HepG2 (cell line): ENCODE data around the gene FXYD4. TPM values are rescaled to one million over a fixed set of nuclear protein-coding genes. Genes with fewer than 3 reads are reported as not detected.

Source experiments
- AKNA ChIP-seq: sonication (generic); formaldehyde crosslinking; IDR thresholded peaks from 2 replicates; pipeline ENCODE4 v1.4.0; 2020; ENCODE audit warnings: missing genetic modification reagents, borderline replicate concordance
- ATF5 ChIP-seq: sonication (generic); formaldehyde crosslinking; IDR thresholded peaks from 2 replicates; pipeline ENCODE4 v1.4.0; 2020; ENCODE audit warnings: mild to moderate bottlenecking, low read depth, missing genetic modification reagents
- DZIP1 ChIP-seq: sonication (generic); formaldehyde crosslinking; IDR thresholded peaks from 2 replicates; pipeline ENCODE4 v1.5.0; 2020; ENCODE audit warnings: mild to moderate bottlenecking, missing genetic modification reagents
- FOSL1 ChIP-seq: sonication (generic); formaldehyde crosslinking; IDR thresholded peaks from 2 replicates; pipeline ENCODE4 v1.9.0; 2021; ENCODE audit warnings: missing genetic modification reagents, borderline replicate concordance
- MAFF ChIP-seq: IDR thresholded peaks from 2 replicates; pipeline ENCODE4 v1.6.1; 2011; ENCODE audit warnings: low read depth, low read length, improper control_type of control experiment
- MED1 ChIP-seq: sonication (generic); formaldehyde crosslinking; IDR thresholded peaks from 2 replicates; pipeline ENCODE4 v1.4.0; 2020; ENCODE audit warnings: missing genetic modification reagents
- MTF2 ChIP-seq: sonication (generic); formaldehyde crosslinking; IDR thresholded peaks from 2 replicates; pipeline ENCODE4 v1.5.0; 2020; ENCODE audit warnings: missing genetic modification reagents, borderline replicate concordance
- PBX3 ChIP-seq: sonication (generic); formaldehyde crosslinking; IDR thresholded peaks from 2 replicates; pipeline ENCODE4 v1.8.1; 2023; ENCODE audit warnings: missing genetic modification reagents, inconsistent platforms, borderline replicate concordance
- RARG ChIP-seq: sonication (generic); formaldehyde crosslinking; IDR thresholded peaks from 2 replicates; pipeline ENCODE4 v1.4.0; 2020; ENCODE audit warnings: low read depth, mild to moderate bottlenecking, missing genetic modification reagents
- RXRB ChIP-seq: IDR thresholded peaks from 2 replicates; pipeline ENCODE4 v1.6.1; 2016; ENCODE audit warnings: borderline replicate concordance, missing genetic modification reagents, missing compliant biosample characterization
- SIN3A ChIP-seq: IDR thresholded peaks from 2 replicates; pipeline ENCODE4 v1.6.1; 2011; ENCODE audit warnings: low read depth, mild to moderate bottlenecking, control low read depth, low read length, borderline replicate concordance
- TBP ChIP-seq: sonication (generic); formaldehyde crosslinking; IDR thresholded peaks from 2 replicates; pipeline ENCODE4 v1.5.0; 2020; ENCODE audit warnings: missing genetic modification reagents
- ZBTB14 ChIP-seq: sonication (generic); formaldehyde crosslinking; IDR thresholded peaks from 2 replicates; pipeline ENCODE4 v1.4.0; 2020; ENCODE audit warnings: missing genetic modification reagents
- ZBTB38 ChIP-seq: sonication (generic); formaldehyde crosslinking; IDR thresholded peaks from 2 replicates; pipeline ENCODE4 v1.5.1; 2020; ENCODE audit warnings: mild to moderate bottlenecking, missing genetic modification reagents
- ZFP36L1 ChIP-seq: sonication (generic); formaldehyde crosslinking; IDR thresholded peaks from 2 replicates; pipeline ENCODE4 v1.8.0; 2022; ENCODE audit warnings: mild to moderate bottlenecking, missing genetic modification reagents, moderate library complexity
- ZNF670 ChIP-seq: sonication (generic); formaldehyde crosslinking; IDR thresholded peaks from 2 replicates; pipeline ENCODE4 v1.8.0; 2022; ENCODE audit warnings: mild to moderate bottlenecking, missing genetic modification reagents, borderline replicate concordance
- ZNF678 ChIP-seq: sonication (generic); formaldehyde crosslinking; IDR thresholded peaks from 2 replicates; pipeline ENCODE4 v1.4.0; 2020; ENCODE audit warnings: mild to moderate bottlenecking, missing genetic modification reagents
- polyA plus RNA-seq, 8 experiments: library from polyadenylated mRNA; depleted of rRNA in 3 of 8; stranded (reverse) in 7 of 8; unstranded in 1 of 8; fragments of >200 nt; fragmentation: Illumina TruSeq in 4 of 8; extraction: Trizol in 4 of 8; gene quantifications; 2 replicates each; pipeline versions ENCODE4 v1.2.1 to v1.2.3, GENCODE V29; 2011 to 2016; ENCODE audit warnings: low read depth in 4 of 8, missing spikeins in 1 of 8, mixed read lengths in 1 of 8; ENCODE audit not compliant: insufficient read depth in 1 of 8
- total RNA-seq, 5 experiments: library from RNA; depleted of rRNA; stranded (reverse); fragments of >200 nt; fragmentation: Illumina TruSeq; extraction: Trizol; gene quantifications; 2 replicates each; pipeline ENCODE4 v1.2.3, GENCODE V29; 2016; ENCODE audit warnings: low read depth in 1 of 5

Gene FXYD4
- total and polyA plus RNA-seq, 2 of the 13 experiments (the other 11 are each of a cell fraction or from before 2014, with no cell fraction given), result not detected

- TF ChIP-seq MAFF (no peak), PBX3 (CRISPR knock-in tag) (no peak), RXRB (CRISPR knock-in tag) (no peak), MTF2 (CRISPR knock-in tag) (no peak), TBP (CRISPR knock-in tag) (no peak), RARG (CRISPR knock-in tag) (peak; percentile 59; the same call in 1 of the 2 replicates), FOSL1 (CRISPR knock-in tag) (no peak), ZNF670 (CRISPR knock-in tag) (peak; percentile 43; the same call in 1 of the 2 replicates), ZBTB14 (CRISPR knock-in tag) (peak; percentile 52; the same call in 1 of the 2 replicates), AKNA (no peak), DZIP1 (CRISPR knock-in tag) (no peak), ZNF678 (no peak), MED1 (CRISPR knock-in tag) (peak; percentile 43; the same call in 1 of the 2 replicates), ZFP36L1 (CRISPR knock-in tag) (no peak), ATF5 (CRISPR knock-in tag) (no peak), ZBTB38 (CRISPR knock-in tag) (peak; percentile 25; the same call in 1 of the 2 replicates), SIN3A (no peak; the same call in 1 of the 2 replicates)
These were observed 24.9 kb downstream of the FXYD4 start (continued) for GRCh38 chr10:43396061-43396927.
